ENCODE data around the gene RC3H1. TPM values are rescaled to one million over a fixed set of nuclear protein-coding genes. Genes with fewer than 3 reads are reported as not detected.

The RC3H1 gene
- total and polyA plus RNA-seq, 10 of the 15 experiments (the other 5 are each of a cell fraction or from before 2014, with no cell fraction given): 1.4 to 33.9 (median 11.8) TPM

GRCh38 chr1:173925306-173926242, 96.6 kb downstream of the RC3H1 start:
- RAD21 ChIA-PET (ENCODE audit: unreplicated experiment): no interaction called here
- no peak for FAIRE-seq
- CTCF ChIA-PET: no interaction called here
- no peaks in the 10 kb centered on the region for H3K79me2 ChIP-seq (ENCODE audit: control insufficient read depth, insufficient read depth, low read length)
- no peak overlapping the region for H3K4me2 ChIP-seq (ENCODE audit: control insufficient read depth, insufficient read depth)
- no peak overlapping the region for H3K4me3 ChIP-seq
- in situ Hi-C loops (cut with MboI): no loop called here
- H3K36me3 ChIP-seq (ENCODE audit: control insufficient read depth in 2 of 2, insufficient read depth in 2 of 2, low read length in 1 of 2): no peaks in the 10 kb centered on the region
- no peaks in the 10 kb centered on the region for H3K9me3 ChIP-seq (replicated peaks; ENCODE audit: control insufficient read depth, insufficient read depth, low read length)
- POLR2A ChIA-PET: interaction anchor here (1.3 kb wide), 1 partner anchor 57 kb away, joined by 3 read pairs; the partner anchor contains the start of gene ZBTB37
- no peak overlapping the region for H2AFZ ChIP-seq (ENCODE audit: control insufficient read depth, low read depth, low read length)
- no TSS peak for BruUV-seq (replicated peaks)
- 81% methylated on average over 8 of the region's 8 CpGs for WGBS (ENCODE audit: insufficient coverage, insufficient replicate concordance, low lambda C conversion rate, missing lambda C conversion rate)
- intact Hi-C loops (cut with micrococcal nuclease; ENCODE audit: unreplicated experiment): loop anchor here (10.0 kb wide), 1 partner anchor 501 kb away; no protein-coding TSS in a partner anchor
- H3K9ac ChIP-seq (ENCODE audit: control insufficient read depth, insufficient read depth, low read length): no peak overlapping the region
- no peak for TF ChIP-seq ZNF207 (IDR thresholded peaks at IDR 0.05; ENCODE audit: borderline replicate concordance)
- no peak for TF ChIP-seq IRF4 (IDR thresholded peaks at IDR 0.05; ENCODE audit: low read depth, low read length)
- no peak for TF ChIP-seq PML (IDR thresholded peaks at IDR 0.05; ENCODE audit: low read length)
- TF ChIP-seq SMAD5 (IDR thresholded peaks at IDR 0.05; ENCODE audit: low read depth): no peak
- no peak for TF ChIP-seq CEBPZ (IDR thresholded peaks at IDR 0.05; ENCODE audit: low read depth, low read length)
- no peak for TF ChIP-seq LARP7 (IDR thresholded peaks at IDR 0.05)
- no peak for TF ChIP-seq FOS (IDR thresholded peaks at IDR 0.05; ENCODE audit: borderline replicate concordance, extremely low read depth, insufficient read length)
- H3K27me3 ChIP-seq (replicated peaks in 1 of 2; ENCODE audit: control insufficient read depth in 2 of 2, insufficient read depth in 2 of 2, low read length in 1 of 2): no peaks in the 10 kb centered on the region
- no peaks in the 10 kb centered on the region for H4K20me1 ChIP-seq (ENCODE audit: control insufficient read depth, insufficient read depth)
- no peaks in the 10 kb centered on the region for H3K4me1 ChIP-seq (ENCODE audit: control insufficient read depth, insufficient read depth, low read length)
- no peak overlapping the region for H3K27ac ChIP-seq (ENCODE audit: control insufficient read depth, insufficient read depth)
- SMC1A ChIA-PET (ENCODE audit: uncharacterized antibody, unreplicated experiment): no interaction called here
- DNase-seq (ENCODE audit: low read depth, low spot score): no peak
- no peak for ATAC-seq
